GM21723 (cell line): ENCODE data around the gene TLCD1.

Experiments
- ATAC-seq: cut with Tn5 transposase; IDR thresholded peaks from one replicate; pipeline ENCODE4 v1.9.1; 2021; ENCODE audit warnings: mild to moderate bottlenecking, moderate library complexity; ENCODE audit not compliant: unreplicated experiment

The TLCD1 gene

DNA sequence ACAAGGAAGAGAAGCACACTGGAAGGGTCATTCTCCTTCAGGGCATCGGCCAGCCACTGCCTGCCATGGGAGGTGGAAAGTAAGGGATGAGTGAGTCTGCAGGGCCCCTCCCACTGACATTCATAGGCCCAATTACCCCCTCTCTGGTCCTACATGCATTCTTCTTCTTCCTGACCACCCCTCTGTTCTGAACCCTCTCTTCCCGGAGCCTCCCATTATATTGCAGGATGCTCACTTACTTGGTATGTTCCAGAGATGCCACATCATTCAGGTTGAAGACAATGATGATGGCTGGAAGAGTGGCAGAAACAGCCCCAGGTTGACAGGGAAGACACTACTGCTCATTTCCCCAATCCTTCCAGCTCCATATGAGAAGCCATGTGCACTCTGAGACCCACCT, 10.8 kb downstream of the TLCD1 start:
- ATAC-seq: no peak

- ATAC-seq: no peak
Observed at GRCh38 chr17:28714281-28714680, 11.8 kb downstream of the TLCD1 start.

- ATAC-seq: no peak
Observed at GRCh38 chr17:28712705-28713415, 13.2 kb downstream of the TLCD1 start.

GRCh38 chr17:28712032-28712704, 13.9 kb downstream of the TLCD1 start:
- ATAC-seq: peak; percentile 38

GRCh38 chr17:28711723-28712031, 14.4 kb downstream of the TLCD1 start, which contains the start of gene PROCA1:
TSS of gene PROCA1 (minus strand) at chr17:28711888. CDS start at chr17:28711660, 228 bp downstream.
- ATAC-seq: peak; percentile 33

- peak; percentile 75 for ATAC-seq
Observed at GRCh38 chr17:28710861-28711722, 14.9 kb downstream of the TLCD1 start.

DNA sequence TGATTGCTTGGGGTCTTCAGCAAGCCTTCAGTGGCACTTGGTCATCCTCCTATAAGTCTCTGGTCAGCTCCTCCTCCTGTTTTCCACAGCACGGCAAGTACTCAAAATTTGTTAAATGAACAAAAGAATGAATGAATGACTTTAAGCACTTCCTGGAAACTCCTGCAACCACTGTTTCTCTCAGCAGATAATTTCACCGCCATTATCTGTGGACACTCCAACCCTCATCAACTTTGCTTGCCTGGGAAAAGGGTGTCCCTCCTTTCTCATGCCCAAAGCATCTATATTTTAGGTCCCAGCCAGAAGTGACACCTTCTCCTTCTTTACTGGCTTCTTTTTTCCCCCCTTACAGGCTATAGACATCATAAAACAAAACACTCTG, 18.7 kb downstream of the TLCD1 start:
- no peak for ATAC-seq

GRCh38 chr17:28706471-28707338, 19.3 kb downstream of the TLCD1 start:
- no peak for ATAC-seq

- no peak for ATAC-seq
Observed at GRCh38 chr17:28705728-28706334, 20.2 kb downstream of the TLCD1 start.

DNA sequence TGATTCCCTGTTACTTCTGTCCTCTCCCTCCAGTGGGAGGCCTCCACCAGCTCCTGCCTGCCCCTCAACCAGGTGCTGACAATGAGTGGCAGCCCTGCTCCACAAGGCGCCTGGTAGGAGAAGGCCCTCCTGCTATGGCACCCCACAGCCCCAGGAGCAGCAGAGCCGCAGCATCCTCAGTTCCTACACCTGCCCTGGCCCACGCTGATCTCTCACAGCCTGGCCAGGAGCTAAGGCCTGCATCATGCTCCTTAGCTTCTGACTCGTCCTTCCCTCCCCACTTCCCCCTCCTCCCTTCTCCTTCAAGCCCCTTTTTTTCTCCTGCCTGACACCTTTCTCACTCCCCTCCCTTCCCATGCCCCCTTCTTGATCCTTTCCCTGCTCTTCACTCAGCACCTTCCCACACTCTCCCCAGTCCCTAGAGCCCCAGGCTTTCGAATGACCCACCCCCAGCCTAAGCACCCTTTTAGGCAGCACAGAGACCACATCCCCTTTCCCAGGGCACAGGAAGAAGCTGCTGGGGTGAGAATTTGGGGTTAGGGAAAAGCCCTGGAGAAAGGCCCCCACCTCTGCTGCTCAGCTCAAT, 20.9 kb downstream of the TLCD1 start:
- no peak for ATAC-seq

DNA sequence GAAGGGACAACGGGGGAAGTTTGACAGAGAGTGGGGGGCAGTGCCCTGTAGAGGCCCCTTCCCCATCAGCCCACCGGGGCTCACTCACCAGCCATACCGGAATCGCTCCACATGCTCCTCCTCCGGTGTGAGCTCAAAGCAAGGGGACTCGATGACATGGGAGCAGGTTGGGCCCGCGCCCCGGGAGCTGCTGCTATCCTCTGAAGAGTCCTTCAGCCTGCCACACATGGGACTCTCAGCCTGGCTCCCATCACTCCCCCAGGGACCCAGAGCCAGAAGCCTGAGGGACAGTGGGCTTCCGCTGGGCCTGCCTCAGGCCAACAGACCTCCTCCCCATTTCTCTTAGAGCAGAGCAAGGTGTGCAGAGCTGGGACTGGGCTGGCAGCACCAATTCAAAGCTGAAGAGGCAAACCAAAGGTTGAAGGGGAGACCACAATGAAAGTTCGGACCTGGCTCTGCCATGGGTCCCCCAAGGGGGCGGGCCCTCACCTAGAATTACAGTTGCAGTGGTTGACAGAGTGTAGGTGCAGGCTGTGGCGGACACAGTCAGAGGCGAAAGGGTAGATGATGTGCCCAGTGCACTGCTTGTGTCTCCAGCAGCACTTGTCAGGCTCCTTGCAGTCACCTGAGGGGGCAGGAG, 21.7 kb downstream of the TLCD1 start:
- ATAC-seq: no peak

DNA sequence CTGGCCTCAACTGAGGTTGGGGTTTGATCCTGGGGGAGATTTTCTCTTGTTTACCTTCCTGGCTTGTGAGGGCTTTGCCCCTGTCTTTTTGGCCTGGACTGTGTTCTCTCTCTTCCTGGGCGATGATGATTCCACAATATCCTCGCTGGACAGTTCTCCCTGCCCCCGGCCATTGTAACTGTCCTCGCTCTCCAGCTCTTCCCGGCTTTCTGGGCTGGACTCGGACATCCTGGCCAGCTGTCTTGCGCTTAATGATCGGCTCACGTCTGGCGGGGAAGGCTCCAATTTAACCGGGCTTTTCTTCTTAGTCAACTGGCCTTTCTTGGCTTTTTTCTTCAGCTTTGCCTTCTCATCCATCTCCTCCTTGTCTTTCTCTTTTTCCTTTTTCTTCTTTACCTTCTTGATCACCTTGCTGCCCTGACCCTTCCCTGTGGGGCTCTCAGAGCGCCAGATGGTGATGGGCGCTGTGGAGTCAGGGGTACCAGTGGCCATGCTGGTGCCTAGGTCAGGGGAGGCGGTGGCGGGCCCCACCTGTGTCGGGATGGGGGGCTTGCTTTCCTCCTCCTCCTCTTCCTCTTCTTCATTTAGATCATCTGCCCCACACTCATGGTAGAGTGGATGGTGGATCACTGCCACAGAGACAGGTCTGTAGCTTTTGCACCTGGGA, 22.3 kb downstream of the TLCD1 start:
- ATAC-seq: no peak

DNA sequence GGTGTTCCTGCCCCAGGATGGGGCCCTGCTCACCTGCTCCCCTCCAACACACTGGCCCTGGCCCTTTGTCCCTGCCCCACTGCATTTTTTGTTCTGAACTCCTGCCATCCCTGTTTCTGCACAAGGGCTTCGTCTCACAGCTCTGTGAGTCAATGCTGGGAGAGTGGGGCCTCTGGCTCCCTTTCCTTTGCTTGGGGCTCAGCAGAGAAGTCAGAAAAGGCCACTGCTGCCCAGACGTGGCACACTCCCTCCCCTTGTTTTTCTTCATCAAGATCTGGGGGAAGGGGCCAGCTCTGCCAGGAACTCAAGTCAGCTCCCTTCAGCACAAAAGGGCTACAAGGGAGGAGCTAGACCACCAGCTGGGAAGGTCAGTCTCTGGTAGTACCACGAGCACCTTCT, 23.3 kb downstream of the TLCD1 start:
- ATAC-seq: no peak

DNA sequence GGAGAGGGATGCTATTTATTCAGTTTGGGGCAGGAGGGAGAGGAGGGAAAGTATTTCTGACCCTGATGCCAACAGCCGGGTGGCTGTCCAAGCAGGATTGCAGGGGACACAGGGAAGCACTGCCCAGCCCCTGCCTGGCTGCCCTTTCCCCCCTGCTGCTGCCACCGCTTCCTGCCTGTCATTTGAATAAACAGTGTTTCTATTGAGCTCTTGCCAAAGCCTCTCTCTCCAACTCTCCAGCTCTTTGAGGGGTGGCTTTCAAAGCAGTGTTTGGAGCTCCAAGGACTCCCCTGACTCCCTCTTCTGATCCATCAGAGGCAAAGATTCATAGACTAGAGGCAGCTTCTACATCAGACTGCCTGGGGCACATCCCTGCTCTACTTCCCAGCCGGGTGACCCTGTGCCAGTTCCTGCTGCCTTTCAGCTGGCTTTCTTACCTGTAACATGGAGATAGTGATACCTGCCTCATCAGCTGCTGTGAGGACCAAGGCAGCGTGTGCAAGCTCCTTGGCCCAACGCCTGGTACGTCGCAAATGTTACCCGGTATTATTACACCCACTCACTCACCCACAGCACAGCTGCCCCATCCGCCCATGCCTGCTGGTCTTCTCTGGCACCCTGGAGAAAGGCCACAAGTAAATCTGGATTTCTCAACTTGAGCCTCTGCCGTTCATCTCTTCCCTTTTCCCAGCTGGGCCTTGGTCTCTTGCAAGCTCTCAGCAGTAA, 23.8 kb downstream of the TLCD1 start:
- no peak for ATAC-seq

GRCh38 chr17:28700830-28701492, 25.1 kb downstream of the TLCD1 start:
- ATAC-seq: no peak

DNA sequence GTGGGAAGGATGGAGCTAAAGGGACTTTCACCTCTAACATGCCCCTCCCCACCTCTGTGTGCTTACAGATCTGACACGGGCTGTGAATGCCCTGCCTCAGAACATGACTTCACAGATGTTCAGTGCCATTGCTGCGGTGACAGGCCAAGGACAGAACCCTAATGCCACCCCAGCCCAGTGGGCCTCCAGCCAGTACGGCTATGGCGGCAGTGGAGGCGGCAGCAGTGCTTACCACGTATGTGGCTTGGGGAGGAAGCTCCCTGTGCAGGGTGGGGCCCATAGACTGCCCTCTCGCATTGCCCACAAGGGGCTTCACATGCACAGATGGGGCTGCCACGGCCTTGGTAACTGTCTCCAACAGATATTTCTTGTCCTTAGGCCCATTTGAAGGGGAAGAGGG, 25.8 kb downstream of the TLCD1 start:
- ATAC-seq: no peak

- no peak for ATAC-seq
Observed at GRCh38 chr17:28698253-28698941, 27.6 kb downstream of the TLCD1 start.
